ENCODE measurements around the gene IGF2BP2. TPM values are rescaled to one million over a fixed set of nuclear protein-coding genes. Genes with fewer than 3 reads are reported as not detected.

The IGF2BP2 gene
- total and polyA plus RNA-seq, 8 donors = 4.0 to 303 (median 29.0) TPM

DNA sequence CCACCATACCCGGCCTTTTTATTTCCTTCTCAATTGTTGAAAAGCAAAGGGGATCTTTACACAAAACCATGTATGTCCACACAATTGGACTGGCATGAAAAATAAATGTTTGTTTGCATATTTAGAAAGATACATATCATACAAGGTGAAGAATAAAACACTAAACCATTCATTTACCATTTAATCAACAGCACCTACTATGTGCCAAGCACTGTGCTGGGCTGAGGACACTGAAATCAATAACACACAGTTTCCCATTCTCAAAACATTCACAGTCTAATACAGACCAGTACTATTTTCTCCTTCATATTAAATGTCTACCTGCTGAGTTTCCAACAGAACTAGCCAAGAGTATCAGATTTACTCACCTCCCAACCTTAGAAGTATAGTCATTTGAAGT, 84.7 kb downstream of the IGF2BP2 start:
- no peaks in the 10 kb centered on the region for H3K27me3 ChIP-seq
- no peak overlapping the region for H3K4me3 ChIP-seq
- DNase-seq = no peak
- no peaks in the 10 kb centered on the region for H3K9me3 ChIP-seq
- no peaks in the 10 kb centered on the region for H3K36me3 ChIP-seq
- peaks cover 0 to 17% (median 3%) of the 10 kb centered on the region in 4 donors for H3K4me1 ChIP-seq
- intact Hi-C loops (cut with DNase I; ENCODE audit: low total_unique reads) = no loop called here
- WGBS, 5 donors = 57 to 90% (median 83%) methylated on average over 1 of the region's 1 CpG
- no peak overlapping the region for H3K27ac ChIP-seq
- TF ChIP-seq EP300 (IDR thresholded peaks at IDR 0.05) (no peak), CTCF (IDR thresholded peaks at IDR 0.05) (no peak), POLR2A (IDR thresholded peaks at IDR 0.05) (no peak), POLR2AphosphoS5 (IDR thresholded peaks at IDR 0.05) (no peak)

DNA sequence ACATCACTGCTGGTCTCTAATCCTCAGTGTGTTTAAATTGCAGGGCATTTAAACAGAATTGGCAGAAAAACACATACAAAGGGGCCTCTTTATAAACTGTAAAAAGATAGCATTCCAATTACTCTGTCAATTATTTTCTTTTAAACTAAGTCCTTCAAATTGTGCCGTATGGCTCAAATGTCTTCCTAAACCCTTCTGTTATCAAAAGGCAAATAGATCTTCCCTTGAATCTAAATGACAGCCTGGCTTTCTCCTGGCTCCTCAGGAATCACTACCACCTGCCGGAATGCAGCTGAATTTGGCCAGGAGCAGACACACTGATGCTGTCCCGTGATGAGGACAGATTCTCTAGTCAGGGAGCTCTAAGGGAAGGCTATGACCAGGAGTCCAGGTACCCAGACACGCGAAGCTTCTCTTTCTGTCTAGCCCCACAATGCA, 85.6 kb downstream of the IGF2BP2 start:
- WGBS, 5 donors = 67 to 72% (median 71%) methylated on average over 5 of the region's 5 CpGs
- no peak overlapping the region for H3K27ac ChIP-seq
- intact Hi-C loops (cut with DNase I; ENCODE audit: low total_unique reads) = no loop called here

DNA sequence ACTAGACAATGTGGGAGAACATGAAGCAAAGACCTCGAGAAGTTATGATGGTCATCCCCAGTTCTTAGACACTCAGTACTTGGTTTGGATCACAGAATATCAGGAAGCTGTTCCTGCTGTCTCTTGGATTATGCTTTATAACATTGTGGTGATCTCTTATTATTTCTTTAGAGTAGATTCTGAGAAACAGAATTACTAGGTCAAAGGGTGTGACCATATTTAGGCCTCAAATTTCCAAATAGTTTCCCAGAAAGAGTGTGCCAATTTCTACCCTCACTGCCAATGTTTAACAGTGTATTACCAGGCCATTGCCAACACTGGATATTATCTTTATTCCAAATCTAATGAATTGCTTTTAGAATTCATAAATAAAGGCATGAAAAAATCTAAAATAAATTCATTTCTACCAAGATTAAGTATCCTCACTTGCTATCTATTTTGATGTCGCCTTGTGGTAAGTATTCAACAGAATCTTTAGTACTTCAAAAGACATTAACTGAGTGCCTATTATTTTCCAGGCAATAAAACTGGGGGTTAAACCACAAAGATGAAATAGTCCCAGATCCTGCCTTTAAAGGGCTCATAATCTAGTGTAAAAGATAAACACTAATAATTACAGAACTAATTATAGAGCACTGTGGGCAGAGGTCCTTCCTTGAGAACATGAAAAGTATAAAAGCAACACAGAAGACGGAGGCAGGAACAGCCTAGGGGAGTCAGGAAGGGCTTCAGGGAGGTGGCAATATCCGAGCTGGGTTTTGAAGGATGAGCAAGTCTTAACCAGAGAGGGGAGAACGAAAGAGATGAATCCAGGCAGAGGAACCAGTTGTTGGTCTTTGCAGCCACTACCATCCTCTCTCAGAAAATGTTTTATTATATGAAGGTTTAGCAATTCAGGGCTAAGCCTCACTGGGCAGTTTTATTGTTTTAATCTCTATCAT, 86.8 kb downstream of the IGF2BP2 start:
- Histone ChIP-seq H3K36me3 (no peaks in the 10 kb centered on the region), H3K27me3 (no peaks in the 10 kb centered on the region), H3K4me1 (peaks cover 0 to 13% (median 3%) of the 10 kb centered on the region in 4 donors), H3K4me3 (no peak overlapping the region), H3K9me3 (no peaks in the 10 kb centered on the region), H3K27ac (no peak overlapping the region)
- WGBS, 5 donors = 74 to 78% (median 76%) methylated on average over 5 of the region's 5 CpGs
- no peak for DNase-seq
- intact Hi-C loops (cut with DNase I; ENCODE audit: low total_unique reads) = no loop called here
- TF ChIP-seq EP300 (IDR thresholded peaks at IDR 0.05) = no peak

More for the DNA sequence above, 85.6 kb downstream of the IGF2BP2 start:
- DNase-seq = no peak
- no peak overlapping the region for H3K4me3 ChIP-seq
- no peaks in the 10 kb centered on the region for H3K9me3 ChIP-seq
- peaks cover 0 to 13% (median 3%) of the 10 kb centered on the region in 4 donors for H3K4me1 ChIP-seq
- H3K36me3 ChIP-seq = no peaks in the 10 kb centered on the region
- TF ChIP-seq POLR2A (IDR thresholded peaks at IDR 0.05) (no peak), CTCF (IDR thresholded peaks at IDR 0.05) (no peak), EP300 (IDR thresholded peaks at IDR 0.05) (no peak), POLR2AphosphoS5 (IDR thresholded peaks at IDR 0.05) (no peak)
- H3K27me3 ChIP-seq = no peaks in the 10 kb centered on the region

- Histone ChIP-seq H3K4me3 (no peak overlapping the region), H3K36me3 (no peaks in the 10 kb centered on the region), H3K4me1 (peaks cover 0 to 13% (median 3%) of the 10 kb centered on the region in 4 donors), H3K27me3 (no peaks in the 10 kb centered on the region), H3K27ac (no peak overlapping the region), H3K9me3 (no peaks in the 10 kb centered on the region)
- WGBS, 5 donors = 28 to 50% (median 39%) methylated on average over 3 of the region's 3 CpGs
- intact Hi-C loops (cut with DNase I; ENCODE audit: low total_unique reads) = no loop called here
- no peak for TF ChIP-seq CTCF (IDR thresholded peaks at IDR 0.05)
- no peak for TF ChIP-seq POLR2A (IDR thresholded peaks at IDR 0.05)
- TF ChIP-seq POLR2AphosphoS5 (IDR thresholded peaks at IDR 0.05) = no peak
- no peak for TF ChIP-seq EP300 (IDR thresholded peaks at IDR 0.05)
- DNase-seq = peak in 1 of 2 donors; percentile 32
These were observed 87.8 kb downstream of the IGF2BP2 start for GRCh38 chr3:185737020-185737419.

- Histone ChIP-seq H3K9me3 (no peaks in the 10 kb centered on the region), H3K4me3 (no peak overlapping the region), H3K27ac (no peak overlapping the region), H3K27me3 (no peaks in the 10 kb centered on the region), H3K36me3 (no peaks in the 10 kb centered on the region), H3K4me1 (peaks cover 0 to 13% (median 3%) of the 10 kb centered on the region in 4 donors)
- DNase-seq = no peak
- WGBS, 5 donors = 53 to 64% (median 57%) methylated on average over 4 of the region's 4 CpGs
- no peak for TF ChIP-seq POLR2A (IDR thresholded peaks at IDR 0.05)
- no peak for TF ChIP-seq CTCF (IDR thresholded peaks at IDR 0.05)
- TF ChIP-seq EP300 (IDR thresholded peaks at IDR 0.05) = no peak
- TF ChIP-seq POLR2AphosphoS5 (IDR thresholded peaks at IDR 0.05) = no peak
- intact Hi-C loops (cut with DNase I; ENCODE audit: low total_unique reads) = no loop called here
These were observed 90.1 kb downstream of the IGF2BP2 start for GRCh38 chr3:185734725-185735096.
